SIG-M5 treated with dmso at 0.1 percent for 504 hours (cell line): Measurements from ENCODE around the gene RAB11FIP4.

ENCODE experiments used
- DNase-seq: peaks from one replicate; lab custom pipeline; 2025; ENCODE audit not compliant: unreplicated experiment; lab: John Stamatoyannopoulos, UW

Gene RAB11FIP4

DNA sequence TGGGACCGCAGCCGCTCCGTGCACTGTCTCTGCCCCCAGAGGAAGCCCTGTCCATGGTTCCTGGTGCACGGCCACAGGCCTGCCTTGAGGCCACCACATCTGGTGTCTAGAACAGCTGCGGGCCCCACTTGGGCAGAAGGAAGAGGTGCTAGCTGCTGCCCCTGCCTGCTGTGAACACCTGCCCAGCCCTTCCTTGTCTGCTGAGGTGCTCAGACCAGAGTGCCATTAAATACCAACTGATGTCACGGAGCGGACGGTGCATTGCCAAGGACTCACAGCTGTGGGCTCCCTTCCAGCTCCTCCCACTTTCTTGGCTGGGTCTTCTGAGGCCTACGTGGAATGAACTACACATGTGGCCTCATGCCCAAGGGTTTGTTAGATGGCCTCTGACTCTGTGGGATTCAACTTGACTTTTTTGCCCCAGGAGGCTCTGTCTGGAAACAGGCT is 146.1 kb downstream of the RAB11FIP4 start:
- DNase-seq, result no peak

DNA sequence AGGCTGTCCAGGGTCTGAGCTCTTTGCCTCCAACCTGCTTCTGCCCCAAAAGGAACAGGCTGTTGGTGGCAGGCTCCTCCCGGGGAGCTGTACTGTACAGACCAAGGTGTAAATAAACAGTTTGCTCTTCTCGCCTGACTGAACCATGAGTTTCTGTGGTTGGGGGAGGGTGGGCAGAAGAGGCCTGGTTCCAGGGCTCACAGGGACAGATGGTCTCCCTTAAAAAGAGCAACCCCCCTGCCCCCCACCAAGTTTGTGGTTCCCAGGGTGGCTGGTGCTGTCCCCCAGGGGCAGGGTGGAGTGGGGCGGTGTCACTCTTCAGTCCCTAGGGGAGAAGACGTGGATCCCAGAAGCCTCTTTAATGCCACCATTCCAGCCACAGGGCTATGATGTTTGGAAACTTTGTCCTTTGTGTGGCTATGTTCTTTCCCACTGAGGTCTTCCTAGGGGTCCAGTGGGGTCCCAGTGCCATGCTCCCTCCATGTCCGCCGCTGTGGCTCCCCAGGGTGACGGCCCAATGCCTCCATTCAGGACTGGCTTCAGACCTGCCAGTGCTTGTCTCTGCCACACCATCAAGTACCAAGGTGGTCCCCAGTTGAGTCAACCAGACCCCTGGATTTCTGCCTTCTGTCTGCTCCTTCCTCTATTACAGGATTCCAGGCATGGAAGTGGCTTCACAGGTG is 146.7 kb downstream of the RAB11FIP4 start:
- no peak for DNase-seq

DNA sequence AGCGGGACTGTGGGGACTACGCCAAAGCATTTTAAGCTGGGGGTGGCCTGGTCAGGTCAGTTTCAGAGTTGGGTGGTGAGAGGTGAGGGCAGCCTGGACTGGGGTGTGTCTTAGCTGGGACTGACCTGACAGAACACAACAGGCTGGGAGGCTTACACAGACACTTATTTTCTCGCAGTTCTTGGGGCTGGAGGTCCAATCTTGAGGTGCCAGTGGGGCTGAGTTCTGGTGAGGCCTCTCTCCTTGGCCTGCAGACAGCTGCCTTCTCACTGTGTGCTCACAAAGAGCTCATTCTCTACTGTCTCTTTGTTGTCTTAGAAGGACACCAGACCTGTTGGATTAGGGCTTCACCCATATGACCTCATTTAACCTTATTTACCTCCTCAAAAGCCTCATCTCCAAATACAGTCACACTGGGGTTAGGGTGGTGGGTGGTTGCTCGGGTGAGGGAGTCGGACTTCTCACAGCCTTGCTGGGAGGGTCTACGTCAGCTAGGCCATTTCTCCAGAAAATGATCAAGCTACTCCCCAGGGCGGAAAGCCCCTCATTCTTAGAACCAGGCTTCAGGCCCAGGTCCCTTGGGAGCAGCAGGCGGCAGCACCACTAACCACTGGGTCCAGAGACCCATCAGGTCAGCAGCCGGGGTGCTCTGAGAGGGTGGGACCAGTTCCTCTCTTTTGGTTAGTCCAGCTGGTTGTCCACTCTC is 149.3 kb downstream of the RAB11FIP4 start:
- DNase-seq, result no peak

DNA sequence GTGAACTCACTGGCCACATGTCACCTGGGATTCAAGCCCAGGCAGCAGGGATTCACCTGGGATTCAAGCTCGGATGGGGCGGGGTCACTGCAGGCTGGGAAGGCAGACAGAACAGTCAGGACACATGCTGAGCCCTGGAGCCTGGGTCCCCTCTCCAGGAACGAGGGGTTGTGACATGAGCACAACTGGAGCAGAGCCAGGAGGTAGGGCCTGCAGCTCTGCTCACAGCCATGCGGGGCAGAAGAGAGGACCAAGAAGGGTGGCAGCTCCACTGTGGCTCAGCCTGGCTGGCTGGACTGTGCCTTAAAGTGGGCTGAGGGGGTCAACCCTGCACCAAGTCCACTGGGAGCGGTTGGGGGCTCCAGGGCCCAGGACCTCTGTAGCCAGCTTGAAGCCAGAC is 150.1 kb downstream of the RAB11FIP4 start:
- DNase-seq, result peak; percentile 41

DNA sequence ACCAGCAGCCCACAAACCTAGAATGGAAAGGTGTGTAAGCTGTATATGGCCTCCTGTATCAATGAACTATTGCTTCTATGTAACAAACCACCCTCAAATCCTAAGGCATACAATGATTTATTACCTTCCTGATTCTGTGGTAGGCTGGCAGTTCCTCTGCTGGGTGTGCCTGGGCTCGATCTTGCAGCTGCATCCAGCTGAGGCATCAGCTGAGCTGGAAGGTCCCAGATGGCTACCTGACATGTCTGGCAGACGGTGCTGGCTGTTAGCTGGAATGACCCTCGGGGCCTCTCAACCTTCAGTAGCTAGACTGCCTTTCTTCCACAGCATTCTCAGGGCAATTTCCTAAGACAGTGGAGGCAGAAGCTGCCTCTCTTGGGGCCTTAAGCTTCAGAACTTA is 152.7 kb downstream of the RAB11FIP4 start:
- DNase-seq, result no peak

DNA sequence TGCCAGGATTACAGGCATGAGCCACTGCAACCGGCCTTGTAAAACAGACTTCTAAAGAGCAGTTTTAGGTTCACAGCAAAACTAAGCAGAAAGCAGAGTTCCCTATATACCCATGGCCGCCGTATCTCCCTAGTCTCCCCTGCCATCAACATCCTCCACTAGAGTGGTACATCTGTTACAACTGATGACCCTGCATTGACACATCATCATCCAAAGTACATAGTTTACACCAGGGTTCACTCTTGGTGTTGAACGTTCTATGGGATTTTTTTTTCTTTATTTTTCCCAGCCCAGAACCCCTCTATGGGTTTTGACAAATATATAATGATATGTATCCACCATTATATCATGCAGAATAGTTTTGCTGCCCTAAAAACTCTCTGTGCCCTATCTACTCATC is 155.2 kb downstream of the RAB11FIP4 start:
- DNase-seq, result no peak

DNA sequence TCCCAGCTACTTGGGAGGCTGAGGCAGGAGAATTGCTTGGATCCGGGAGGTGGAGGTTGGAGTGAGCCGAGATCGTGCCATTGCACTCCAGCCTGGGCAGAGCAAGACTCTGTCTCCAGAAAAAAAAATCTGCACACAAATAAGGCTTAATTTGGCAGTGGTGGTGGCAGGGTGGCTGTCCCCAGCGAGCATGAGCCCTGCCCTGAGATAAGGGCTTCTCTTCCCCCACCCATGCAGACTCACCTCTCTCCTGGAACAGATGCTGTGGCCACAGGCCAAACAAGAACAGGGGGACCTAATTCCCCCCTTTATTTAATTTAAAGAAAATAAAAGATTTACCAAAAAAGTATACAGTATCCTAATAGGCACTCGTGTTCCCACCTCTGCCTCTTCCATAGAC is 157.2 kb downstream of the RAB11FIP4 start:
- no peak for DNase-seq

DNA sequence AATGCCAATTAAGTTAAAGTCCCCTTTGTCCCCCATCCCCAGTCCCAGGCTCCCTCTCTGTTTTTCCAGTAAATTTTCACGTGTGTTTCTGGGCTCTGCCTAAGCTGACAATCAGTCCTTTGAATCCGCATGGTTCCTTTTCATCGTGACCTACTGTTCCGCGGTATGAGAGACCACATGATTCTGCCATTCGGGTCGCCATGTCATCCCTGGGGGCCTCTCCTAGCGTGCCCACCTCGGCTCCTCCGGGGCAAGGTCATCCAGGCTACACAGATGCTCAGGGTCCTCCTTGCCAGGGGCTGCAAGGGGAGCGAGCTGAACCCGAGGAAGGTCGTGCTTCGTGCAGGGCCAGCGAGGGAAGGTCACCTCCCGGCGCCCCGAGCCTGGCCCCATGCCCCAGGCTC is 157.6 kb downstream of the RAB11FIP4 start:
- DNase-seq, result no peak

DNA sequence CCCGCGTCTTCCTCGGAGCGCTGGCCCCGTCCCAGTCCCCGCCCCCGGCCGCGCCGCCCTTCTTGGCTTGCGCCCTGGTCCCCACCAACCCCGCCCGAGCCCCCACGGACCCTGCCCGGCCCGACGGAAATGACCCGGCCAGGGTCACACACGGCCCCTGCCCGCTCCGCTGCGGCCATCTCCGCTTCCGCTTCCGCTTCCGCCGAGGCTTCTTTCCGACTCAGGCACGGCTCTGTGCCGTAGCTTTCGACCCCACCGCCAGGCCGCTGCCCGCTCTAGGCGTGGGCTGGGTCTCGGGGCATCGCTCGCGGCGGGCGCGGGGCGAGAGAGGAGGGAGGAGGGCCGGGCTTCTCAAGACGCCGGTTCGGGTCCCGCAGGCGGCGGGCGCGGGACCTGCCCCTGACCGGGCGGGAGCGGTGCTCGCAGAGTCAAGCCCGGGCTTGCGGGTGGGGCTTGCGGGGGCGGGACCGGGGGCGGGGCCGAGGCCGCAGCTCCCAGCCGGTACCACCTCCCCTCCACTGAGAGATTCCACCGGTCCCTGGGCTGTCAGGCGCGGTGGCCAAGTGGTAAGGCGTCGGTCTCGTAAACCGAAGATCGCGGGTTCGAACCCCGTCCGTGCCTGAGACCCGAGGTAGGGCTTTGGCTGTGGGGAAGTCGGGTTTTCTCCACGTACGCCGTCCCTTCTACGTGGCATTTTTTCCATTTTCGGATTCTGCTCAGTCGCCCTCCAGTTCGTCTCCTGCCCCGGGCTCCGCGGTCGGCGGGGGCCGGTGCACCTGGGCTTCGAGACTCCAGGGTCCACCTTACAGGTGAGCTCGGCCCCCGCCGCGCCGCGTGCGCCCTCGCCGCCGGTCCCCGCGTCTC is 158.3 kb downstream of the RAB11FIP4 start:
- DNase-seq, result peak; percentile 85

DNA sequence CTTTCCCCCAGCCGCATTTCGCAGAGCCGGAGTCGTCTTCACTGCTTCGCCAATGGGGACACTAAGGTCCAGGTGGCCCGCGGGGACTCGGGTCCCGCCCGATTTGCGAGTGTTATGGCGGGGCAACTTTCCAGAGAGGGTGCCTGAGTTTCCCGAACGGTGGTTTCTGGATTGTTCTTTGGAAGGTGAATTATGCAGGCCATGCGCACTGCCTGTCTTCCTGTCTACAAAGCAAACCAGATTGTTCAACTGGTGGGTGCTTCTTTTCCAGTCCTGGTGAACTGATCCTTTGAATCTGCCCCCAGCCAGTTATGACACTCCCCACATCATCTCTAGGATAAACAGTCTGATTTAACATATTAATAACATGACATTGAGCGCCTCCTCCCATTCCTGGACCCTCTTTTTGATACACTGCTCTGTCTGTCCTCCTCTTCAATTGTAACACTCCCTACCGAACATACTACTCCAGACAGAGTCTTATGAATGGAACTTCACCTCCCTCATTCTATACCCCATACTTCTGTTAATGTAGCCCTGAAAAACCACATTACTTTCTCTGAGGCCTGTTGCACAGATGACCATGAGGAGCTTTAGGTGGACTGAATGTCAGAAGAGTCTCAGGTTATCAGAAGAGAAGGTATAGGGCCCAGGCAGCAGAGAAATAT is 159.0 kb downstream of the RAB11FIP4 start:
- DNase-seq, result no peak

DNA sequence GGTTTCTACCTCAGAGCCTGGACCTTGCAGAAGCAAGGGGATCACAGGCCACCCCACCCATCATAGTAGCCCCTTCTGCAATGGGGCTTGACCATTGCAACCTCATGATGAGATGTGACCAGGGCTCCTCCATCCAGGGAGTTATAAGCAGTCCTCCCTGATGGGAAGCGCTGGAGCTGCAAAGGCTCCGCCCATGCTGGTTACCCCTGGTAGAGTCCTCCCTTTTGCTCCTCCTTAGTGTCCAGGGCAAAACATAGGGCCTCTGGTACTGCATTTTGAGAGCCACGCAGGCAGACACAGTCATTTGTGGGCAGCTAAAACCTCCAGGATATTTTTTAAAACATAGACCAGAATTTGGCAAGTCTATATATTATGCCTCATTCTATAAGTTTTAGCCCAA is 161.1 kb downstream of the RAB11FIP4 start:
- DNase-seq, result no peak

DNA sequence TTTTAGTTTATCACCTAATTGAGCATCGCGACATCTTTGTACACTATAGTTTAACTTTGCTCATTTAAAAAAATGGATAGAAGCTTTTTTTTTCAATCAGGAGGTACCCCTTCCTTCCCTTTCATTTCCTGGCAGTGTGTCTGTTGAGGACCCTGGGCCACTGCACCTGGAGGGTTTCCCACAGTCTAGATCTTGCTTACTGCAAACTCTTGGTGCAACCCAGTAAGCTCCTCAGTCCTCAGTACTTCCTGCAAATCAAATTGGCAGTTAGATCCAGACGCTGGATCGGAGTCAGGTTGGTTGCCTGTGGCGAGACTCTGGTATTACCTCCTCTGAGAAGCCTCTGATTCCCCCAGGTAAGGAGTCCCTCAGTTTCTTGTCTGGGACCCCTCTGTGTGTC is 162.0 kb downstream of the RAB11FIP4 start:
- no peak for DNase-seq

DNA sequence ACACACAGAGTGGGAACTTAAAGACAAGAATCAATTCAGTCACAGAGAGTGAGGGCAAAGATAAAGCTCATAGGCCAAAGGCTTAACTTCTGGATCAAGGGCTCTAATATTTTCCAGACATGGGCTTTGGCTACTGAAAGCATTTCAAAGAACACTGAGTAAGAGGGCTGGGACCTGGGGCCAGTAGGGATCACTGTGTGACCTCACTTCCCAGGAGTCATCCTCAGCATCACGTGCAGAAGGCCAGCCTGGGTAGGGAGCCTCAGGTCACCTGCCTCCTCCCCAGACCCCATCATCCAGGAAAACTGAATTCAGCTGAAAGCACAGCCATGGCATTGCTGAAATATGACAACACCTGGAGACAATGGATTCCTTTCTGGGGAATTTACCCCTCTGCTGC is 163.5 kb downstream of the RAB11FIP4 start:
- DNase-seq, result no peak

DNA sequence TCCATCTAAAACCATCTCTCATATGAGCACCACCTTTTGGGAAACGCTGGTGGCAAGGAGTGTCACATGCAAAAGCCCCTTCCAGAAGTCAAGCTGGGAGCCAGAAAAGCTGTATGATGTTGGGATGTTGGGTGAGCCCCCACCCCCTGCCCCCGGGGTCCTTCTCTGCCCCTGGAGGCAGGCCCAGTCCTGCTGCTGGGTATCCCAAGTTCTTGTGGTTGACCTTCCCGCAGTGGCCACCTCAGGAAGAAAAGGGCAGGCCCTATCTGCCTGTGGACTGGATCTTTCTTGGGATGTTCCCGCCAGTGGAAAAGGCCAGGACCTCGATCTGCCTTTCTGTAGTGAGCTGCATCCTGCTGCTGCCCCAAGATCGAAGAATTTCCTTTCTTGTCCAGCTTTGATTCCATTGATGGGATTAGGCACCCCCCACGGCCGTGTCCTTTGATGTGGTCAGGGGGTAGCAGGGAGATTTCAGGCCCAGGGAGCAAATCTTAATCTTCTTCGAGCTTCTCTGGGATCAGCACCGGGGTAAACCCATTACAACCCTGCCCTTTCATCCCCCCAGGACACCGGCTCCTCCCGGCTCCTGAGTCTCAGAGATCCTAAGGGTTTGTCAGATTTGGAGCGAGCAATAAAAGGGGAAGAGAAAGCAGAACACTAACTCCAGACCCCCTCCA is 165.6 kb downstream of the RAB11FIP4 start:
- no peak for DNase-seq

DNA sequence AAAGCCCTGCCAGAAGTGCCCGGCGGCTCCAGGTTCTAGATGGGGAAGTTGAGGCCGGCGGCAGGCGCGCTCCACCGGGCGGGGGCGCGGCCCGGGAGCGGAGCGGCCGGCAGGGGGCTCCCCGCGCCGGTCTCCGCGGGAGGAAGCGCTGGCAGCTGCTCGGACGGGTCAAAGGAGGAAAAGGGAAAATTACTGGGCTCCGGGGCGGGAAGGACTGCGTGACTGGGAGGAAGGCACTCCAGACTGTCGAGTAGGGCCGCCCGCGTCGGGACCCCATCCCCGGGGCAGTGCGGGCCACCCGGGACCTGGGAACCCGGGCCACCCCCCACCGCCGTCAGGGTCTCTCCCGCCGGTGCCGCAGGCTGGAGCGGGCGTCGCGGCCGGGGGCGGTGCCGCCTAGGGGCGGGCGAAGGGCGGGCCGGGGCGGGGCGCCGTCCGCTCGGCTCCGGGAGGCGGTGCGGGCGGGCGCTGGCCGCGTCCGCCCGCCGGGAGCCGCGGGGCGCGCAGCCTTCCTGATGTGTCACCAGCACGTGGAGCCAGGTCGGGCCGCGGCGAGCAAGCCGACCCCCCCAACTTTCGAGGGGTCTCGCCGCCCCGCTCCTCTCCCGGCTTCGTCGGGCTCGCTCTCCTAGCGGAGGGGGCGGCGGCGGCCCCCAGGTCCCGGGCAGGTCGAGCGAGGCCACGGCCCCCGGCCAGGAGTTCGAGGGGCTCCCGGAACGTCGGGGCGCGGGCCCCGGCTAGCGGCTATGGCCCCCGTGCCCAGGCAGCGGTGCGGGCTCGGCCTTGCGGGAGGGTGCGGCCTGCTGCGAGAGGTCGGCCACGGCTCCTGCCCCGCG is 167.5 kb downstream of the RAB11FIP4 start:
- DNase-seq, result peak; percentile 68

DNA sequence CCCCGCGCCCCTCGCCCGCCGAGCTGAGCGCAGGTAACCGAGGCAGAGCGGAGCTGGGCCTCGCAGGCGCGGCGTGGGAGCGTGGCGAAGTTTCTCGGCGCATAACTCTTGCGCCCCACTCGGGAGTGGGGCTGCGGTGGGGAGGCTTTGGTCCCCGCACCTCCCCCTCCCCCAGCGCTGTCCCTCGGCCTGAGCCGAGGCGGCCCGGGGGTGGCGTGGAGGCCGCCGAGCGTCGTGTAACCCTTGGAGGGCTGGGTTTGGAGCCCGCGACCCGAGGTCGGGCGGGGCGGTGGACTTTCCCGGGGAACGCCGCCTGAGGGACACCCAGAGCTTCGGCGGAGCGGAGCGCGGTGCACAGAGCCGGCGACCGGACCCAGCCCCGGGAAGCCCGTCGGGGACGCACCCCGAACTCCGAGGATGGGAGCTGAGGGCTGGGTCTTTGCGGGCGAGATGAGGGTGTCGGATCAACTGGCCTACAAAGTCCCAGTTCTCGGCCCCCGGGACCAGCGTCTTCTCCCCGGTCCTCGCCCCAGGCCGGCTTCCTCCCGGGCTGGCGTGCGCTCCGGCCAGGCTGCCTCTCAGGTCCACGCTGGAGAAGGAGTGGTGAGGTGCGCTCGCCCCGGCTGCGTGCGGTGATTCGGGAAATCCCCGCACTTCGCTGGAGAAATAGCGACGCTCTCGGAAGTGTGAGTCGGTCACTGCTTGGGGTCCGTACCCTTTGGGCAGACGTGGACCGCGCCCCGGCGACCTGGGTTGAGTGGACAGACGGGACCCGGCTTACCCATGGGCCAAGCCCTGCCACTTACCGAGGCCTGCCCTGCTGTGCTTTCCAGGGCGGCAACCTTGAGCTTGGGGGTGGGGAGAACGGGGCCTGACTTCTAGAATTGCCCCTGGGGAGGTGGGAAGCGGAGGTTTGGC is 168.4 kb downstream of the RAB11FIP4 start:
- DNase-seq, result no peak

DNA sequence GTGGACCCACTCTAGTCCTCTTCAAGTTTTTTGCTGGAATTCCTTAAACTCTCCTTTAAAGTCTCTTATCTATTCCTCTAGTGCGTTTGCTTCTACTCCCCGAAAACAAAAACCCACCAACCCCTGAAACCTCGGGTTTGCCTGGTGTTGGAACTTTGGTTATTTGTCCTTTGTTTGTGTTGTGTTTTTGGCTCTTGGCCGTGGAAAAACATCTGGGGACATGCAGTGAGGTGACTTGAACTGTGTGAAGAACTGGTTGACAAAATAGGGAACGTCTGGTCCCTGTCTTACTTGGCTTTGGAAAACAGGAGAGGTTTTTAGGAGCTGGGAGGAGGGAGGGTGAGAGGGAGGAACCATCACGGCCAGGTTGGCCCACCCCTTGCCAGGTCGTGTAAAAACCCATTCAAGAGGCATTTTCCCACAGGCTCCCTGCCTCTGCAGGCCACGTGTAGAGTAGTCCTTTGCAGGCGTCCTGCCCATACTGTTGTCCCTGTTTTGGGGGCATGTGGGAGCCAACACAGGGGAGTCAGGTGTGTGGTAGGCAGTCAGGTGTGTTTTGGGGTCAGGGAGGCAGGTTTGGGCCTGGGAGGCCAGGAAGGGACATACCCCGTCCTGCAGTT is 169.3 kb downstream of the RAB11FIP4 start:
- DNase-seq, result no peak
